GM12891 (cell line): Measurements from ENCODE around the gene VRK1.
A peak's percentile ranks its signal among the peaks of the same experiment; 100 is the strongest.
"Not testable (repeated sequence)": the region's sequence is repeated elsewhere in the genome, so short reads cannot be mapped to it uniquely, and the experiment has no call there.

Source experiments
- DNase-seq: peaks from one replicate; pipeline ENCODE4 v3.0.0; 2011; ENCODE audit warnings: low spot score; ENCODE audit not compliant: insufficient read length
- FAIRE-seq: peaks from 2 replicates; lab custom pipeline; 2011; peaks lifted over from hg19 to GRCh38; lab: Jason Lieb, UNC
- PAX5 ChIP-seq: IDR thresholded peaks from 2 replicates; pipeline ENCODE4 v1.6.1; 2011; ENCODE audit warnings: low read length, moderate library complexity, mild to moderate bottlenecking; ENCODE audit not compliant: insufficient read depth, severe bottlenecking
- POLR2A ChIP-seq: IDR thresholded peaks from 2 replicates; pipeline ENCODE4 v1.6.1; 2011; ENCODE audit warnings: low read depth, low read length, control low read depth
- POLR2AphosphoS5 ChIP-seq: IDR thresholded peaks from 2 replicates; pipeline ENCODE4 v1.6.1; 2011; ENCODE audit warnings: low read depth, low read length, control low read depth
- POU2F2 ChIP-seq: IDR thresholded peaks from 2 replicates; pipeline ENCODE4 v1.6.1; 2011; ENCODE audit warnings: low read depth, mild to moderate bottlenecking, control low read depth, low read length, moderate library complexity
- SPI1 ChIP-seq: IDR thresholded peaks from 2 replicates; pipeline ENCODE4 v1.6.1; 2011; ENCODE audit warnings: low read depth, low read length, control low read depth
- TAF1 ChIP-seq: IDR thresholded peaks from 2 replicates; pipeline ENCODE4 v1.6.1; 2011; ENCODE audit warnings: low read depth, low read length, control low read depth

VRK1 gene

DNA sequence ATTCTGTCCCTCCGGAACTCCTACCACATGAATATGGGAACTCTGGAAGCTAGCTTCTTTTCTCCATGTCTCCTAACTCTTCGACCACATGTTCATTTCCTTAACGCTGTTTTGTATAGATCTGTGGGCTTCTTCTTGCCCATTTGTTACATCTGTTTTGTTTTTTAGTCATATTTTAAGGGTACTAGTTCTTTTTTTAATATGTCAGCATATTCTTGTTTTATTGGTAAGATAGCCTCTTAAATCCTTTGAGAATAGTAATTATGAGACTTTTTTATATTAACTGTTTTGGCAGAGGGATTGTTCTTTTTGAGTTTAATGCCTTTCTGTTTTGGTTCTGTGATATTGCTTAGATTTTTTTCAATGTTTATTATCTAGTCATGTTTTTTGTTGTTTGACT is 70.5 kb downstream of the VRK1 start:
- FAIRE-seq (no peak), DNase-seq (no peak)
- no peak for TF ChIP-seq PAX5

DNA sequence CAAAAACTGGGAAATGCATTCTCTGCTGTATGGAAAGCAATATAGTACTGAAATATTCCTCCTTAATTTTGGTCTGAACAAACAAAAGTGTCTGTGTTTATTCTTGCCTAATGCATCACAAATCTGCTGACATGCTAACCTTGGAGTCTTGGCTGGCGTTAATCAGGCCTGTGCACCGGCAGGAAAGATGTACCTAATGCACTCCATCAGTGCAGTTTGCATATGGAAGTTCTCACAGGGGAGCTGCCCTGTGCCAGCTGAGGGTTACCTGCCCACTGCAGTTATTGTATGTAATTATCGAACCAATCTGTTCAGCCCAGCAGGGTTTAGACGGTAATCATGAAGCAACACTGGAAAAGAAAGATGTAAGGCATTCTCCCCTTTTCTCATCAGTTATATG is 76.9 kb downstream of the VRK1 start:
- TF ChIP-seq PAX5 (no peak), SPI1 (no peak), POLR2A (no peak), POU2F2 (no peak), POLR2AphosphoS5 (no peak), TAF1 (no peak)
- no peak for FAIRE-seq
- DNase-seq: no peak

DNA sequence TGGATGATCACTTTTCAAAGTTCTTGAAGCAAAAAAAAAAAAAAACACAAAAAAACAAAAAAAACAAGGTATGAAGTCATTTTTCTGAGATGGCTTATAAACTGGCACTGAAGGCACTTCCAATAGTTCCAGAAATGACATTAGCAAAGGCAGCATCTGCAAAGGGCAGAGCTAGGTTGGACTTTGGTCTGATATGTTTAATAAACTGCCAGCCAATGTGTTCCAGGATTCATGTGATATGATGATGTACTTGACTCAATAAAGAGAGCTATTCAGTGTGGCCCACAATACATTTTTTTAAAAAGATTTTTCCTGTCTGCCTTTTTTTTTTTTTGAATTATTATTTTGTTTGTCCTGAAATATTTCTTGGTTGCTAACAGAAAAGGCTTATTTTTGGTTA is 79.6 kb downstream of the VRK1 start:
- no peak for FAIRE-seq
- DNase-seq: no peak
- TF ChIP-seq POLR2A (no peak), POLR2AphosphoS5 (no peak), TAF1 (no peak), POU2F2 (no peak), SPI1 (no peak), PAX5 (no peak)

DNA sequence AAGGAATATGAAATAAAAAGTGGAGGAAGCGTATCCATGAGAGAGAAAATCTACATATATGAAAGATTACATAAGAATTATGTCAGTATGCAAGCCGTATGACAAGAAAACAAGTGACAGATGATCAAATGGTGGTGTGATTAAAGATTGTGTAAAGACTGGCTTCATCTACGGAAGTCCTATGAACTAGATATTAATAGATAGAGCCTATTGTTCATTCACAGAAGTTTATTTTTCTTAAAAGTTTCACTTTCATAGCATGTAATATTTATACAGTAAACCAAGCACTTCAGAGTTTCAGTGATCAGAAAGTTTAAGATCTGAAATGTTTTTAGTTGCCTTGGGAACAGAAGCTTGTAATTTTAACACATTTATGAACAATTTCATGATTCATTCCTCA is 84.5 kb downstream of the VRK1 start:
- no peak for DNase-seq
- FAIRE-seq: no peak
- TF ChIP-seq POLR2A: no peak
- no peak for TF ChIP-seq POU2F2
- no peak for TF ChIP-seq TAF1
- TF ChIP-seq PAX5: no peak
- no peak for TF ChIP-seq POLR2AphosphoS5
- TF ChIP-seq SPI1: no peak

DNA sequence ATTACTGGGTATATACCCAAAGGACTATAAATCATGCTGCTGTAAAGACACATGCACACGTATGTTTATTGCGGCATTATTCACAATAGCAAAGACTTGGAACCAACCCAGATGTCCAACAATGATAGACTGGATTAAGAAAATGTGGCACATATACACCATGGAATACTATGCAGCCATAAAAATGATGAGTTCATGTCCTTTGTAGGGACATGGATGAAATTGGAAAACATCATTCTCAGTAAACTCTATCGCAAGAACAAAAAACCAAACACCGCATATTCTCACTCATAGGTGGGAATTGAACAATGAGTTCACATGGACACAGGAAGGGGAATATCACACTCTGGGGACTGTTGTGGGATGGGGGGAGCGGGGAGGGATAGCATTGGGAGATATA is 86.8 kb downstream of the VRK1 start:
- not testable (repeated sequence) for FAIRE-seq, DNase-seq

DNA sequence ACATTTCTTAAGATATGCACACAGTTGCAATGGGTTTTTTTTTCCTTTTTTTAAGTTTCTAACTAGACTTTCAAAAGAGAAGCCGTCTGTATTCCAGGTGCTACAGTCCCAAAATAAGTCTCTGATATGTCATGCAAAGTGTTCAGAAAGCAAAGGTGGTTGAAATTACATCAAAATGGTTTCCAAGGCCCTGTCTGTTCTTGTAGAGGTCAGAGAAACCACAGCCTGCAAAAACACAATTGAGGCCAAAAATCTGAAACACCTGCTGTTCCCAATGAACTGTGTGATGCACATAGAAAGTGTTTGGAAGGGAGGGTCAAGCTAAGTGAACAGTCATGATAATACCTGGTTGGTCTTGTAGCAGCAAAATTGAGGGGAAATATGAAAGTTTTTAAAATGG is 91.0 kb downstream of the VRK1 start:
- TF ChIP-seq PAX5: no peak
- FAIRE-seq (peak; percentile 31), DNase-seq (no peak)

DNA sequence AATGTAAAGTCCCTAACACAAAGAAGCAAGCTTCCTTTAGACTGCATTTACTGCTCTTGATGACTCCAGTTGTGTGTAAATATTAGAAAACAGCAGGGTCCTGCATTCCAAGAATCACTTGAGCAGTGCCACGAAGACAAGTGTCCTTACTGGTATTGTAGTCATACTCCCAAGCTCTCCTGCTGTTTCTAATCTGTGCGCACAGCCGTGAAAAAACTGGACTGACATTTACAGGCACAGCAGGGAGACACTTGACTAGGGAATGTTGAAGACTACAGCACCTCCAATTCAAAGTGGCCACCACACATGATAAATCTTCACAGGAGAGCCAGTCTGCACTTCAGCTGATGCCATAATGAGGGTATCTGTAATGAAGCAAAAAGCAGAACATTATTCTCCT is 91.4 kb downstream of the VRK1 start:
- no peak for FAIRE-seq
- DNase-seq: no peak
- TF ChIP-seq POU2F2 (no peak), POLR2A (no peak), POLR2AphosphoS5 (no peak), PAX5 (no peak), TAF1 (no peak)

DNA sequence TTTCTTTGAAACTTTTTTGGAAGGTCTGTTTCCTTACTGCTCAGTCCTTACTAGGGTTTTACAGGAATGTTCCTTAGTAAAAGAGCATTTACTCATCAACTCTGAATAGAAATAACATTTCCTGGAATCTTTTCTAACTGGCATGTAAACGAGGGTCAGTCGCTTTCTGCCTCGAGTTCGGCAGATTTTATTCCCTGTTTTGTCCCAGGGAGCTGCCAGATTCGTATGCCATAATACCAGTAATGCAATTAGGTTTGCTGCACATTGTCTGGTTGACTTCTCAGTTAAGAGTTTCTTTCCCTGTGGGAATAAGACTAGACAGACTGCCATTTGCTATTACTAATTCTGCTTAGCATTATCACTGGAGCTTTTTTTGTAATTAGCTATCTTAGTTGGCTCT is 91.9 kb downstream of the VRK1 start:
- no peak for TF ChIP-seq POU2F2
- TF ChIP-seq PAX5: no peak
- no peak for TF ChIP-seq SPI1
- TF ChIP-seq POLR2AphosphoS5: no peak
- TF ChIP-seq POLR2A: no peak
- no peak for TF ChIP-seq TAF1
- no peak for FAIRE-seq

DNA sequence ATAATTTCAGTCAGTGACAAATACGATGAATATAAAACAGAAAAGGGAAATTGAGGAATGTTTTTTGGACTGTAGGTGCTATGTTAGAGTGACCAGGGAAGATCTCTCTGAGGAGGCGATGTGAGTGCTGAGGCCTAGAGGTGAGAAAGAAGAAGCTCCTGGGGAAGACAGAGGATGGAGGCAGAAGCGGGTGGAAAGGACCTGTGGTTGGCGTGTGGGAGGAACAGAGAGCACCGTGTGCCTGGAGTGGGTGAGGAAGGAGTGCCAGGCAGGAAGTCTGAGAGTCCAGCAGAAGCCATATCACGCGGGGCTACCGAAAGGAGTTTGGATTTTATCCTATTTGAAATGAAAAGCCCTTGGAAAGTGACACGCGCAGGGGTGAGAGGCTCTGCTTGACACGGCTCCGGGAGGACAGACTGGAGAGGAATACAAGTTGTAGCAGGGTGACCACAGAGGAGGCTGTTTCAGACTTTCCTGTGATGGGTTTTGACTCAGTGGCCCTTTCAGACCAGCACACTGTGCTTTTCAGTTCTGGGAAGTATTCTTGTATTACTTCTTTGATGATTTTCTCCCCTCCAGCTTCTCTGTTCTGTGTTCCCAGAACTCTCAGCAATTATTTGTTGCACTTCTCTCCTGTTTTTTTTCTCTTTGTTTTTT is 96.9 kb downstream of the VRK1 start:
- no peak for DNase-seq
- FAIRE-seq: no peak
- TF ChIP-seq PAX5 (no peak), TAF1 (no peak), SPI1 (no peak), POLR2AphosphoS5 (no peak), POU2F2 (no peak), POLR2A (no peak)

More for the DNA sequence above, 91.9 kb downstream of the VRK1 start:
- DNase-seq: no peak

DNA sequence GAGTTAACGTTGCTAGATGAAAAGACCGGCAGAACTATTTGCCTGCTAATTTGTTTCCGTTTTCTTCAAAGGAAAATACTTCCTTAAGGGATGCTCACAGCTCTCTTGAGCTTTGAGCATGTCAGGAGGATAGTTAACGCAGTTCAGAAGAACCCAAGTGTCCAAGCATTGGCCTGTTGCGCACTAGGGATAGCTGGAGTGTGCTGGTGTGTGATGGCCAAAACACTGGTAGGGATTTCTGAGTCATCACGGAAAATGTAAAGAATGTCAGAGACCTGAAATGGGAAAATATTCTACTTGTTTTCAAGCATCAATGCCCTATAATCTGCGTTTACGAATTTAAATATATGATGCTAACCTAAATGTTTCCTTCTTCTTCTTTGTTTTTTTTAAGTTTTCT is 97.8 kb downstream of the VRK1 start:
- DNase-seq: no peak
- no peak for TF ChIP-seq POLR2AphosphoS5
- TF ChIP-seq POU2F2: no peak
- no peak for TF ChIP-seq PAX5
- no peak for TF ChIP-seq SPI1
- no peak for TF ChIP-seq TAF1
- TF ChIP-seq POLR2A: no peak
- no peak for FAIRE-seq

DNA sequence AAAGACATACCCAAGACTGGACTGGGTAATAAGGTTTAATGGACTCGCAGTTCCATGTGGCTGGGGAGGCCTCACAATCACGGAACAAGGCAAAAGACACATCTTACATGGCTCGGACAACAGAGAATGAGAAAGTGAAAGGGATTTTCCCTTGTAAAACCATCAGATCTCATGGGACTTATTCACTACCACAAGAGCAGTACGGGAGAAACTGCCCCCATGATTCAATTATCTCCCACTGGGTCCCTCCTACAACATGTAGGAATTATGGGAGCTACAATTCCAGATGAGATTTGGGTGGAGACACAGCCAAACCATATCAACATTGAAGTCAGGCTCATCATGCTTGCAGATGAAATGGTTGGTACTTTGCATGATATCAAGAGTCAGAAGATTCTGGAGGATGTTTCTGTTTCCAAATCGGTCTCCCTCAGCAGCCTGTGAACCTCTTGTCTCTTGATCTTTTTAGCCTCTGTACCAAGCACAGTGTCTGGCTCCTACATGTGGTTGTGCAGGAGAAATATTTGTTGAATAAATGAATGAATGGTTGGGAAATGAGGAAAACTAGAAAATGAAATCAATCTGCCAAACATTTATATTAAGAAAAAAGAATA is 98.6 kb downstream of the VRK1 start:
- peak; percentile 76 for FAIRE-seq
- DNase-seq: no peak

More for the DNA sequence above, 98.6 kb downstream of the VRK1 start:
- TF ChIP-seq PAX5 (no peak), POLR2AphosphoS5 (0 out of 2 replicates have a peak, but pooled peaks have one; percentile 22), TAF1 (no peak)
